OCI-LY1 (cell line): ENCODE measurements around the gene SAP30BP.

Source experiments
- H2AFZ ChIP-seq: fragments of 200-600 bp; sonication (generic), shearing (Covaris generic); 2 replicates; pipeline ENCODE4 v1.6.0; 2014; ENCODE audit warnings: antibody characterized with exemption, mild to moderate bottlenecking, low read length
- H3F3A ChIP-seq: fragments of 200-600 bp; sonication (generic), shearing (Covaris generic); 2 replicates; pipeline ENCODE4 v1.6.0; 2014; ENCODE audit warnings: mild to moderate bottlenecking, antibody characterized with exemption, low read length, moderate library complexity; ENCODE audit not compliant: insufficient read depth
- H3K27ac ChIP-seq: fragments of 200-600 bp; sonication (generic); 2 replicates; pipeline ENCODE4 v1.5.1; 2014; ENCODE audit warnings: low read length, mixed run types, mild to moderate bottlenecking, low read depth; ENCODE audit not compliant: poor library complexity, severe bottlenecking
- H3K27me3 ChIP-seq: fragments of 200-600 bp; sonication (generic); 2 replicates; pipeline ENCODE4 v1.6.0; 2014; ENCODE audit warnings: antibody characterized with exemption, mild to moderate bottlenecking, low read length, moderate library complexity; ENCODE audit not compliant: insufficient read depth
- H3K36me3 ChIP-seq: fragments of 200-600 bp; sonication (generic); 2 replicates; pipeline ENCODE4 v1.6.1; 2014; ENCODE audit warnings: mild to moderate bottlenecking, antibody characterized with exemption, low read length, moderate library complexity, mixed read lengths; ENCODE audit not compliant: insufficient read depth
- H3K4me1 ChIP-seq: fragments of 200-600 bp; sonication (generic); 2 replicates; pipeline ENCODE4 v1.5.1; 2014; ENCODE audit warnings: mild to moderate bottlenecking, low read length, moderate library complexity; ENCODE audit not compliant: insufficient read depth, severe bottlenecking
- H3K4me2 ChIP-seq: fragments of 200-600 bp; sonication (generic), shearing (Covaris generic); 2 replicates; pipeline ENCODE4 v1.6.1; 2014; ENCODE audit warnings: low read length
- H3K4me3 ChIP-seq: fragments of 200-600 bp; sonication (generic); 2 replicates; pipeline ENCODE4 v1.5.1; 2014; ENCODE audit warnings: low read length, low read depth, mild to moderate bottlenecking, mixed read lengths; ENCODE audit not compliant: poor library complexity, severe bottlenecking
- H3K79me2 ChIP-seq: fragments of 200-600 bp; shearing (Covaris generic); 2 replicates; pipeline ENCODE4 v1.6.1; 2016; ENCODE audit warnings: mixed run types, low read length, mixed read lengths; ENCODE audit not compliant: insufficient read depth
- H3K9ac ChIP-seq: fragments of 200-600 bp; sonication (generic), shearing (Covaris generic); 2 replicates; pipeline ENCODE4 v1.6.1; 2014; ENCODE audit warnings: mild to moderate bottlenecking, low read length, mixed read lengths
- H3K9me2 ChIP-seq: fragments of 200-600 bp; sonication (generic), shearing (Covaris generic); 2 replicates; pipeline ENCODE4 v1.6.1; 2014; ENCODE audit warnings: low read depth, mild to moderate bottlenecking, low read length, mixed read lengths
- H3K9me3 ChIP-seq: fragments of 200-600 bp; shearing (Covaris generic); 2 replicates; pipeline ENCODE4 v1.6.1; 2014; ENCODE audit warnings: low read length, mixed read lengths
- H4K20me1 ChIP-seq: fragments of 200-600 bp; sonication (generic), shearing (Covaris generic); 2 replicates; pipeline ENCODE4 v1.6.0; 2016; ENCODE audit warnings: mild to moderate bottlenecking, low read length; ENCODE audit not compliant: insufficient read depth
- EZH2 ChIP-seq: fragments of 200-600 bp; sonication (generic), shearing (Covaris generic); IDR thresholded peaks from 2 replicates; pipeline ENCODE4 v1.8.0; 2017; ENCODE audit warnings: borderline replicate concordance, mixed run types, mild to moderate bottlenecking, antibody characterized with exemption, low read length, moderate library complexity, mixed read lengths
- TF ChIP-seq, protein P1 (sequence below): fragments of 200-600 bp; sonication (generic), shearing (Covaris generic); IDR thresholded peaks from 2 replicates; pipeline ENCODE4 v1.5.1; 2017; ENCODE audit warnings: mild to moderate bottlenecking, antibody characterized with exemption, low read length, moderate library complexity, mixed read lengths

The SAP30BP gene

DNA sequence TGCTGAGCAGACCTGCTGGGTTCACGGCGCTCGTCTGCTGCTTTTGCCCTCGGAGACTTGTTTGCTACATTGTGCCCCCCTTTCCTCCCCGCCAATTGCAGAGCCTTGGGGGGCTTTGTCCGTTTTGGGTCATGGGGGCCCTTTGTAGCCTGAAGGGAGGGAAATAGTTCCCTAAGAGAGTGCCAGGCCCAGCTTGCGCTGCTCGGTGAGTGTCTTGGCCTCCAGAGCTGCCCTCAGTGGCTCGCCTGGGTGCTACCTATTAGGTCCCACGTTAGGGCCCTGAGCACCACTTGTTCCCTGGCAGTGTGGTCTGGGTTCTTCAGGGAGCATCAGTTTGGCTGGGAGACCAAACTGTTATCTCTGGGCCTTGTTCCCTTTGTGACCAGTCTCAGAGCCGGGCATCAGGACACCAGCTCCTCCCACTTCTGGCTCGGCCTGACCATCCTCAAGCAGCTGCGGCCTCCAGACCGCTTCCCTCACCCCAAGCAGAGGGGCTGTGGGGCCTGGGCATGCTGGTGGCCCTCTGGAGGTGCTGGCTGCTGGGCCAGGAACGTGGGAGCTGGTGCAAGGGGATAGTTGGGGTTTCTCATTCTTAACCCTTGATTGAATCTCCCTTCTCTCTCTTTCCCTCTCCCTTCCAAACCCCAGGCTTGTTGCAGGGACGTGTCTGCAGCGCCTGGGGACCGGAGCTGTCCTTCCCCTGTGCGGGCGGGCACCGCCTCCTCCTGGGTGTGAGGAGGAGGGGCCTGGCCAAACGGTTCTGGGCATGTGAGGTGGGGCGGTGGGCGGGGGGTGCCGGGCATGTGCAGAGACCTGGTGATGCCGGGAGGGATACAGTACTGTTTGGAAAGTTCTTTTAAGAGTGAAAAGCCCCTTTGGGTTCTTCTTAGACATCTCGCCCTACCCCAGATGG lies 38.1 kb downstream of the SAP30BP start:
- no peak overlapping the region for H3K4me2 ChIP-seq

DNA sequence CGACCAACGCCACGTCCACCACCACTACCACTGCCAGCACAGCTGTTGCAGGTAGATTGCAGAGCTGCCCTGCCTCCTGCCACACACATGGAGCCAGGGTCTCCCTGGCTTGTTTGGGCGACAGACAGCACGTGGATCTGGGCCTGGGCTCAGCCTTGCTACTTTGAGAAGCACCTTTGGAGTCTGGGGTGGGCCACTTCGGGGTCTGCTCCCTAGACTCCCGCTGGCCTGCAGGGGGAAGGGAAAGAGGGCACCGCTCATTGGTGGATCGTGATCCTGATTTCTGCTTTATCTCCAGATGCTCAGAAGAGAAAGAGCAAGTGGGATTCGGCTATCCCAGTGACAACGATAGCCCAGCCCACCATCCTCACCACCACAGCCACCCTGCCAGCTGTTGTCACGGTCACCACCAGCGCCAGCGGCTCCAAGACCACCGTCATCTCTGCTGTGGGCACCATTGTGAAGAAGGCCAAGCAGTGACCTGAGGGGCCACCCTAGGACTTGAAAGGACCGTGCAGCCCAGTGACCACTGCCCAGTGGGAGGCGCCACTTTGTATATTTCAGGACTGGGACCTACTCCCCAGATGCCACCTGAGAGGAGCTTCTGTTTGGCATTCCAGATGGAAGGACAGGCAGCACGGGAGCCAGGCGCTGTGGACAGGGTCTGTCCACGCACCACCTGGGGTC lies 39.0 kb downstream of the SAP30BP start:
- H4K20me1 ChIP-seq = no peaks in the 10 kb centered on the region
- H3K9ac ChIP-seq = no peak overlapping the region
- no peak overlapping the region for H3K4me2 ChIP-seq
- no peaks in the 10 kb centered on the region for H3K27me3 ChIP-seq
- no peak overlapping the region for H3K27ac ChIP-seq
- H2AFZ ChIP-seq = no peak overlapping the region
- no peaks in the 10 kb centered on the region for H3K9me2 ChIP-seq
- no peaks in the 10 kb centered on the region for H3K9me3 ChIP-seq
- no peaks in the 10 kb centered on the region for H3K4me1 ChIP-seq
- TF ChIP-seq EZH2 = no peak
- TF ChIP-seq, protein P1, sequence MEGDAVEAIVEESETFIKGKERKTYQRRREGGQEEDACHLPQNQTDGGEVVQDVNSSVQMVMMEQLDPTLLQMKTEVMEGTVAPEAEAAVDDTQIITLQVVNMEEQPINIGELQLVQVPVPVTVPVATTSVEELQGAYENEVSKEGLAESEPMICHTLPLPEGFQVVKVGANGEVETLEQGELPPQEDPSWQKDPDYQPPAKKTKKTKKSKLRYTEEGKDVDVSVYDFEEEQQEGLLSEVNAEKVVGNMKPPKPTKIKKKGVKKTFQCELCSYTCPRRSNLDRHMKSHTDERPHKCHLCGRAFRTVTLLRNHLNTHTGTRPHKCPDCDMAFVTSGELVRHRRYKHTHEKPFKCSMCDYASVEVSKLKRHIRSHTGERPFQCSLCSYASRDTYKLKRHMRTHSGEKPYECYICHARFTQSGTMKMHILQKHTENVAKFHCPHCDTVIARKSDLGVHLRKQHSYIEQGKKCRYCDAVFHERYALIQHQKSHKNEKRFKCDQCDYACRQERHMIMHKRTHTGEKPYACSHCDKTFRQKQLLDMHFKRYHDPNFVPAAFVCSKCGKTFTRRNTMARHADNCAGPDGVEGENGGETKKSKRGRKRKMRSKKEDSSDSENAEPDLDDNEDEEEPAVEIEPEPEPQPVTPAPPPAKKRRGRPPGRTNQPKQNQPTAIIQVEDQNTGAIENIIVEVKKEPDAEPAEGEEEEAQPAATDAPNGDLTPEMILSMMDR = no peak
- H3K79me2 ChIP-seq = no peaks in the 10 kb centered on the region
- peaks cover 73% of the 10 kb centered on the region for H3K36me3 ChIP-seq
- no peak overlapping the region for H3K4me3 ChIP-seq
- H3F3A ChIP-seq = no peaks in the 10 kb centered on the region

More for the DNA sequence above, 38.1 kb downstream of the SAP30BP start:
- H4K20me1 ChIP-seq = no peaks in the 10 kb centered on the region
- H2AFZ ChIP-seq = no peak overlapping the region
- TF ChIP-seq, protein P1 = no peak
- no peak for TF ChIP-seq EZH2
- H3K79me2 ChIP-seq = no peaks in the 10 kb centered on the region
- H3K36me3 ChIP-seq = peaks cover 83% of the 10 kb centered on the region
- no peak overlapping the region for H3K9ac ChIP-seq
- no peaks in the 10 kb centered on the region for H3K27me3 ChIP-seq
- no peaks in the 10 kb centered on the region for H3K4me1 ChIP-seq
- H3K9me2 ChIP-seq = no peaks in the 10 kb centered on the region
- H3K4me3 ChIP-seq = no peak overlapping the region
- no peak overlapping the region for H3K27ac ChIP-seq
- H3K9me3 ChIP-seq = no peaks in the 10 kb centered on the region
- H3F3A ChIP-seq = no peaks in the 10 kb centered on the region

- Histone ChIP-seq H3K79me2 (no peaks in the 10 kb centered on the region), H3K27ac (no peak overlapping the region), H3K4me2 (no peak overlapping the region), H3K9me3 (no peaks in the 10 kb centered on the region), H3K9me2 (no peaks in the 10 kb centered on the region), H3K36me3 (peaks cover 64% of the 10 kb centered on the region), H3K4me3 (no peak overlapping the region), H4K20me1 (no peaks in the 10 kb centered on the region), H2AFZ (no peak overlapping the region), H3K27me3 (no peaks in the 10 kb centered on the region), H3K4me1 (no peaks in the 10 kb centered on the region), H3K9ac (no peak overlapping the region), H3F3A (no peaks in the 10 kb centered on the region)
- TF ChIP-seq, protein P1 = no peak
- no peak for TF ChIP-seq EZH2
Observed at GRCh38 chr17:75707079-75707571, 40.0 kb downstream of the SAP30BP start.
